ENCODE measurements around the gene SRSF5.
"Not testable (repeated sequence)": the region's sequence is repeated elsewhere in the genome, so short reads cannot be mapped to it uniquely, and the experiment has no call there.

The SRSF5 gene

GRCh38 chr14:69811227-69811867, 44.4 kb downstream of the SRSF5 start:
- no peak for DNase-seq

GRCh38 chr14:69811868-69812252, 44.9 kb downstream of the SRSF5 start:
- DNase-seq = no peak

GRCh38 chr14:69812711-69813110, 45.8 kb downstream of the SRSF5 start:
- DNase-seq = no peak

GRCh38 chr14:69813346-69813745, 46.4 kb downstream of the SRSF5 start:
- DNase-seq = not testable (repeated sequence)

- no peak for DNase-seq
These were observed 47.5 kb downstream of the SRSF5 start for GRCh38 chr14:69814397-69814796.

- DNase-seq = no peak
These were observed 48.6 kb downstream of the SRSF5 start for GRCh38 chr14:69815556-69815955.

- DNase-seq = no peak
These were observed 49.3 kb downstream of the SRSF5 start for GRCh38 chr14:69816216-69816615.

- DNase-seq = peak; percentile 74 to 84
These were observed 51.8 kb downstream of the SRSF5 start for GRCh38 chr14:69818758-69819191.

- DNase-seq = no peak
These were observed 52.7 kb downstream of the SRSF5 start for GRCh38 chr14:69819607-69820006.

GRCh38 chr14:69820991-69821390, 54.0 kb downstream of the SRSF5 start:
- DNase-seq = no peak

All from inflammatory macrophage (primary cell).